NCI-H460 (cell line): ENCODE results near the gene RAB17. TPM values are rescaled to one million over a fixed set of nuclear protein-coding genes. Genes with fewer than 3 reads are reported as not detected.

Experiments
- DNase-seq: peaks from one replicate; pipeline ENCODE4 v3.0.0-alpha.2; 2016; ENCODE audit warnings: low read depth; ENCODE audit errors: extremely low read depth
- total RNA-seq: library from RNA; depleted of rRNA; stranded (reverse); fragments of >200 nt; shearing (Covaris generic); gene quantifications from 2 replicates; pipeline ENCODE4 v1.2.3, GENCODE V29; 2014

RAB17 gene
- total RNA-seq, 1 experiment from 2014 or later = 0.32 TPM

DNA sequence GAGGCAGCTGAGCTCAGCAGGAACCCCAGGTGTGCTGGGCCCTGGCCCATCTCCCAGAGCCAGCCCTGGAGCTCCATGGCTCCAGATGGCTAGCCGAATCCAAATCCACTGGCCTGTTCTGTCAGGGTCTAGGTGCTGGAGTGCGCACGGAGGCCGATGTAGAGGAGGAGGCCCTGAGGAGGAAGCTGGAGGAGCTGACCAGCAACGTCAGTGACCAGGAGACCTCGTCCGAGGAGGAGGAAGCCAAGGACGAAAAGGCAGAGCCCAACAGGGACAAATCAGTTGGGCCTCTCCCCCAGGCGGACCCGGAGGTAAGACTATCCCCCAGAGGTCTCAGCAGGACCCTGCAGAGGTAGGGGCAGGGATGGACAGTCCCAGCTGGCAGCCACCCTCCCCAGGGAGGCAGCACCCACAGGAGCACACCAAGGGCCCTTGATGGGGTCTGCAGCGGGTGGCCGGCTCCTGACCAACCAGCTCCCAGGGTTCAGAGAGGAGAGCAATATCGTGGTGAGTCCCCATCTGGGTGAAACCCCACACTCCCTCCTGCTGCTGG, 50.2 kb downstream of the RAB17 start:
- no peak for DNase-seq

GRCh38 chr2:237539681-237540080, 50.9 kb downstream of the RAB17 start:
- no peak for DNase-seq

GRCh38 chr2:237538901-237539300, 51.6 kb downstream of the RAB17 start:
- no peak for DNase-seq

DNA sequence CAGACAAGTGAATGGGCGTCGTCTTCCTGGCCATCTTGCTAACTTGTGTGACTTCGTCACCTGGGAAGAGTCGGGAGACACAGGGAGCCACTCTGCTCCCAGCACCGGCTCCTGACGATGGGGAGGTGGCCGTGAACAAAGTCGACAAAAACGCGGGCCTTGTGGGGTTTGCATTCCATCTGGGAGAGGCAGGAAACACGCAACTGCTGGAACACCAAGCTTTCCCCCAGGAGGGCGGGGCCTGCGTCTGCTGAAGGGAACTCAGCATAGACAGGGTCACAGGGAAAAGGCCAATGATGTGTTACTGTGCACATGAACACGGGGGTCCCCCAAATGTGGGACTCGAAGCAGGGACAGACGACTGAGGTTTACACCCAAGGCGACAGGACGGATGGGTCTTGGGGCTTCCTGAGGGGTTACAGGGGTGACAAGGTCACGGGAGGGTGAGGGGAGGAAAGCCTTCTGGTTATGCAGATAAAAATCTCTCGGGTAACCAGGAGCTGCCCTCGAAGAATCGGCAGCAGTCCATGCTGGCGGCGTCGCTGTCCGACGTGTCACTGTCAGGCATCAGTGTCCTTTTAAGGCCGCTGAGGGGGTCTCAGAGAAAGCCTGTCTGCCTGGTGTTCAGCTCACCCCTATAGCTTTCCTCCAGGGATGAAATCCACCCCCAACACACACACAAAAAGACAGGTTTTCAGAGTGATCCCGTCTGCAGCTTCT, 52.4 kb downstream of the RAB17 start:
- DNase-seq = no peak

- DNase-seq = no peak
Observed at GRCh38 chr2:237536617-237537016, 53.9 kb downstream of the RAB17 start.

- DNase-seq = no peak
Observed at GRCh38 chr2:237536083-237536415, 54.5 kb downstream of the RAB17 start.

DNA sequence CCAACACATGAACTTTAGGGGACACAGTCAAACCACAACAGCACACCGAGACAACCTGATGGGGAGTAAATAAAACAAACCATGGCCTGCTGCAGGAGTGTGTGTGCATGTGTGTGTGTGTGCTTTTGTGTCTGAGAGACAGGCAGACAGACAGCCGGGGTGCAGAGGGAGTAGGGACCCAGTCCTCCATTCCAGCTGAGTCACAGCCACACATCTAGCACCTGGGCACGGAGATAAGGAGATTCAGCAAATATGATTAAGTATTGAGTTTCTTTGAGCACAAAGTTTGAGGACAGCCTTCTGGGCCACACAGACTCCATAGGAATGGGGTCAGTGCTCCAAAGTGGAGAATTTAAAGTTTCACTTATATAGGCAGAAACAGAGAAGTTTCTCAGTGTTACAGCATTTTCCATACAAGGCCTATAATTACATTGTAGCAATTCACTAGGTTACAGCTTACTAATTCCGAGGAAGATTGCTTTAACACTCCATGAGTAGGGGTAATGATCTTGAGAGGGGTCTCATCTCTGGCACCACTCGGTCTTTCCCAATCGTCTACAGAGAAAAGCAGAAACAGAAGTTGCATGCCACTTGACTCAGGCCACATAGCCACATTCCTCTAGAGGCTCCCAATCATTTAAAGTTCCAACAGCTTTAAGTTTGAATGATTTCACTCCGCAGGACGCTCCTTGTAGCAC, 55.0 kb downstream of the RAB17 start:
- DNase-seq = no peak

DNA sequence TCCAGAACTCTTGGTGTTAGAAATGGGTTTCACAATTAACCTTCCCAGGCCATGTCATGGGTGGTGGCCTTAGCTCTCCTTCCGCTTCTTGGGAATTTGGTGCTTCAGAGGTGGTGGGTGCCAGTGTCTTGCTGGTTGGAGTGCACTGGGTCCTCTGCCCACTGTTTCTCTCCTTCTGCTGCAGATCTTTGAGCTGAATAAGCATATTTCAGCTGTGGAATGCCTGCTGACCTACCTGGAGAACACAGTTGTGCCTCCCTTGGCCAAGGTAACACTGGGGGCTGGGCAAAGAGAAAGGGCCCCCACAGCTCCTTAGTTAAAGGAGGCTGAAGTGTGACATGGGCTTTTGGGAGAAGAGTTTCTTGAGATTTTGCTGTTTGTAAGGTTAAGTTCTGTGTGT, 56.2 kb downstream of the RAB17 start:
- no peak for DNase-seq

GRCh38 chr2:237533668-237534161, 56.8 kb downstream of the RAB17 start:
- DNase-seq = no peak

DNA sequence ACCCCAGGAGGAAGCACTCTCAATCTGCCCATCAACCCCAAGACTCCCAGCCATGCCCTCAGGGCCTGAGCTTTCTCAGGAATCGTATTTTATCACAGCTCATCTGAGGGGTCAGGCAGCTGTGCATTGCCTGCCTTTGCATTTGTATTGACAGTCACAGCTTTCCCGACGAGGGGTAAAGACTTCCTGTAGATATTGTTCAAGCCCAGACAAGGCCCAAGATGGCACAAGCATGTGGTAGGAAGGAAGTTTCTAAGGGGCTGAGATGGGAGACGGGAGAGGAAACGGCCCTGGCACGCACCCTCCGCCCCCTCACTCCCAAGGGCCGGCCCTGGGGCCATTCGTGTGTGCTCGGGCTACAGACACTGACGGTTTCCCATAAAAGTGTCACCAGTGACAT, 58.4 kb downstream of the RAB17 start:
- DNase-seq = no peak

GRCh38 chr2:237530472-237531433, 59.8 kb downstream of the RAB17 start:
- no peak for DNase-seq

DNA sequence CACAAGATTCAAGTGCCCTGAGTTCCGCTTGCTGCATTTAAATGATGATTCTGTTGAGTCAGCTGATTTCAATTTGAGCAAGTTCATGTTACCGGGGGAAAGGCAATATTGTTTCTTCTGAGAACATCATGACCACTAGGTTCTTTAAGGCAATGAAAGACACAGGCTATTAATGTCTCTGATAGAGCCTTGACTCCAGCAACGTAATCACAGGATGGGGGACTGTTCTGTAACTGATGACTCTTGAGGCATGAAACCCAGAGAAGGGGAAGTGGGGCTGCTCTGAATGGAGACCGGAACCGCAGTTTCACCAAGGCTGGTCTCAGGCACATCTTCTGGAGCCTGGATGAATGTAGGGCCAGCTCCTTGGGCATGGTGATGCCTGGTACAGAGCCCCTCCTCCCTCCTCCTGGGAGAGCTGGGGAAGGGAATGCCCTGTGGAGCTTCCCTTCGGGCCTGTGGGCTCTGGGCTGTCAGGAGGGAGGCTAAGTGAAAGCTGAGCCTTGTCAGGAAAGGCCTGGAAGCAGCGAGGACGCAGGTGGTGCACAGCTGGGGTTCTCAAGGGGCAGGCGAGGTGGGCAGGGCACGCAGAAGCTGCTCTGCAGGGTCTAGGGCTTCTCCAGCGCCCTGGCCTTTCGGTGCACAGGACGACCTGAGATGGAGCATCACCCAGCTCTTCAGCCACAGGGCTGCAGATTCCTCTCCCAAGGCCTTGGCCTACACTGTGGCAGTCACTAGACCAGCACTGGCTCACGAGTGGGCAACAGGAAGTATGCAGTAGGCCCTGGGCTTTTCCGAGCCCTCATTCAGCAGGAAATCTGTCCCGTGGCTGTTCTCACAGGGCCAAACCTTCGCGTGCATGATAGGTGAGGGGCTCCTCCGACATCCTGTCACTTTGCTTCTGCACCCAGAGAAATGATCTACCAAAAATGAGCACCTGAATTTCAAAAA, 60.8 kb downstream of the RAB17 start:
- no peak for DNase-seq

GRCh38 chr2:237527766-237528165, 62.8 kb downstream of the RAB17 start:
- DNase-seq = no peak

GRCh38 chr2:237527233-237527632, 63.3 kb downstream of the RAB17 start:
- no peak for DNase-seq

DNA sequence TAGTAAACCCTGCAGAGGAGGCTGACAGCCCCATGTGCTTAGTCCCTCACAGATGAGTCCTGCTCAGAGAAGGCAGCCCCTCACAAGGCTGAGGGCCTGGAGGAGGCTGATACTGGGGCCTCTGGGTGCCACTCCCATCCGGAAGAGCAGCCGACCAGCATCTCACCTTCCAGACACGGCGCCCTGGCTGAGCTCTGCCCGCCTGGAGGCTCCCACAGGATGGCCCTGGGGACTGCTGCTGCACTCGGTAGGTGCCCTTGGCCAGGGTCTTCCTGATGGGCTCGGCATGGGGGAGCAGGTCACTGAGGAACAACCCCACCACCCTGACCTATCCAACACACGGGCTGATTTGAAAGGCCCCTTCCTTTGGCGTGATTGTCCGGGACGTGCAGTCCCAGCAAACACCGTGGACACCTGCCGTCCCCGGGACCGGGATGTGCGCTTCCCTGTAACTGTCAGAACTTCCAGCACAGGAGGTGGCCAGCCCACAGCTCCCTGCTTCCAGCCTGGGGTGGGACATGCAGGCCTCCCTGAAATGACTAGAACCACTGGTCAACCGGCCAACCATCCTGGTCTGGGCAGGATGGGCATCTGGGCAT, 64.9 kb downstream of the RAB17 start:
- no peak for DNase-seq

- DNase-seq = no peak
Observed at GRCh38 chr2:237524631-237525030, 65.9 kb downstream of the RAB17 start.
